BJ (cell line): ENCODE data around the gene TSKU. TPM values are rescaled to one million over a fixed set of nuclear protein-coding genes. Genes with fewer than 3 reads are reported as not detected.

Source experiments
- CTCF ChIA-PET: fragments of 350-600 bp; formaldehyde crosslinking; extraction: SDS; loops from one replicate; lab custom pipeline; 2021; ENCODE audit warnings: antibody characterized with exemption, inconsistent platforms; lab: Yijun Ruan, JAX
- POLR2A ChIA-PET: fragments of 300-600 bp; sonication (Branson Sonifier 250); formaldehyde crosslinking; extraction: SDS; loops from one replicate; lab custom pipeline; 2021; ENCODE audit warnings: antibody characterized with exemption; lab: Charles Lee
- DNase-seq: peaks from one replicate; pipeline ENCODE4 v3.0.0-alpha.2; 2011; ENCODE audit warnings: low read depth
- H3K27me3 ChIP-seq: 2 replicates; pipeline ENCODE4 v1.6.0; 2011; ENCODE audit warnings: low read length; ENCODE audit not compliant: control insufficient read depth, insufficient read depth
- H3K36me3 ChIP-seq: 2 replicates; pipeline ENCODE4 v1.5.1; 2011; ENCODE audit warnings: low read length; ENCODE audit not compliant: control insufficient read depth, insufficient read depth
- H3K4me3 ChIP-seq: 2 replicates; pipeline ENCODE4 v1.5.1; 2011; ENCODE audit warnings: low read depth, mild to moderate bottlenecking, control low read depth, low read length
- CTCF ChIP-seq: IDR thresholded peaks from 2 replicates; pipeline ENCODE4 v1.5.1; 2011; ENCODE audit warnings: low read depth, mild to moderate bottlenecking, control low read depth, inconsistent platforms, low read length, moderate library complexity; ENCODE audit not compliant: insufficient read depth
- polyA plus RNA-seq: library from polyadenylated mRNA; depleted of rRNA; stranded (reverse); fragments of >200 nt; gene quantifications from 2 replicates; pipeline ENCODE4 v1.2.3, GENCODE V29; 2011

TSKU gene
- polyA plus RNA-seq, 1 experiment, result 27.3 TPM

DNA sequence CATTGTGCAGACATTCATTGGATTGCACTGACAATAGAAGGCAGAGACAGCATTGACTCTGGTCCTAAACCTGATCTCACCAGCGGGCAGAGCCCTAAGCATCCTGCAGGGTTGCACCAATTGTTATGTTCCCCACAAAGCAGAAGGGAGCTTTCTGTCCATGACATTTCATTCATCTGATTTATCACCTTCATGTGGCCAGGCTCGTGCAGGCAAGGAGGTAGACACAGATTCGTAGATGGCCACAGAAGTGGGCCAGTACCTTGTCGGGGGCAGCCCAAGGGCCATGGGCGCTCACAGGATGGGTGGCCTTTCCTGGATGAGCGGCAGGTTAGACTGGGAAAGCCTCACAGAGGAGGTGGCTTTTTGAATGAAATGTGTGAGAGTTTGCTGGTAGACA is 2.9 kb downstream of the TSKU start:
- no peak for TF ChIP-seq CTCF
- CTCF ChIA-PET, result interaction anchor here (3.5 kb wide), 1 partner anchor 12 kb away, joined by 23 read pairs; no protein-coding TSS in a partner anchor

GRCh38 chr11:76786441-76787014 is 3.4 kb downstream of the TSKU start:
- no peak for DNase-seq
- no peak overlapping the region for H3K4me3 ChIP-seq
- ChIA-PET POLR2A (no interaction called here), CTCF (interaction anchor here (1.7 to 3.5 kb wide), 2 partner anchors 12 to 21 kb away, joined by 4 to 23 read pairs; no protein-coding TSS in a partner anchor)
- no peaks in the 10 kb centered on the region for H3K27me3 ChIP-seq
- TF ChIP-seq CTCF, result no peak
- H3K36me3 ChIP-seq, result no peaks in the 10 kb centered on the region

More for the DNA sequence above, 2.9 kb downstream of the TSKU start:
- DNase-seq, result no peak
- H3K27me3 ChIP-seq, result no peaks in the 10 kb centered on the region
- no peak overlapping the region for H3K4me3 ChIP-seq
- no peaks in the 10 kb centered on the region for H3K36me3 ChIP-seq
- POLR2A ChIA-PET, result no interaction called here

- no peak for DNase-seq
- ChIA-PET CTCF (interaction anchor here (0.7 to 3.5 kb wide), 5 partner anchors 11 to 133 kb away, joined by 4 to 23 read pairs (median 5); no protein-coding TSS in a partner anchor), POLR2A (interaction anchor here (0.5 kb wide), 1 partner anchor 967 kb away, joined by 3 read pairs; no protein-coding TSS in a partner anchor)
- Histone ChIP-seq H3K27me3 (no peaks in the 10 kb centered on the region), H3K4me3 (no peak overlapping the region), H3K36me3 (no peaks in the 10 kb centered on the region)
- TF ChIP-seq CTCF, result no peak
Observed at GRCh38 chr11:76787271-76787670, 4.1 kb downstream of the TSKU start.

GRCh38 chr11:76787911-76788596 is 4.9 kb downstream of the TSKU start:
- CTCF ChIA-PET, result interaction anchor here (0.7 to 3.5 kb wide), 7 partner anchors 9 to 132 kb away, joined by 3 to 23 read pairs (median 4); no protein-coding TSS in a partner anchor
- Histone ChIP-seq H3K27me3 (no peaks in the 10 kb centered on the region), H3K36me3 (no peaks in the 10 kb centered on the region), H3K4me3 (no peak overlapping the region)
- TF ChIP-seq CTCF, result no peak
- no peak for DNase-seq
- POLR2A ChIA-PET, result interaction anchor here (0.5 kb wide), 1 partner anchor 968 kb away, joined by 3 read pairs; no protein-coding TSS in a partner anchor

- no peak for TF ChIP-seq CTCF
- DNase-seq, result no peak
- Histone ChIP-seq H3K36me3 (no peaks in the 10 kb centered on the region), H3K27me3 (no peaks in the 10 kb centered on the region), H3K4me3 (no peak overlapping the region)
- ChIA-PET POLR2A (no interaction called here), CTCF (interaction anchor here (1.0 to 3.5 kb wide), 5 partner anchors 10 to 55 kb away, joined by 3 to 23 read pairs (median 4); no protein-coding TSS in a partner anchor)
Observed at GRCh38 chr11:76788661-76789442, 5.7 kb downstream of the TSKU start.
